Neural cell (in vitro differentiated cells): ENCODE data around the gene RAP2A. TPM values are rescaled to one million over a fixed set of nuclear protein-coding genes. Genes with fewer than 3 reads are reported as not detected.

Experiments used
- H2AFZ ChIP-seq: fragments of 200-600, 300-800 bp; sonication (generic), shearing (Covaris generic); 2 replicates; pipeline ENCODE4 v1.6.0; 2014; ENCODE audit warnings: low read depth, mild to moderate bottlenecking, antibody characterized with exemption, low read length, moderate library complexity
- H3F3A ChIP-seq: fragments of 200-600 bp; shearing (Covaris generic); 2 replicates; pipeline ENCODE4 v1.6.1; 2016; ENCODE audit warnings: mild to moderate bottlenecking, moderate library complexity, mixed read lengths, antibody characterized with exemption, low read length; ENCODE audit not compliant: insufficient read depth, poor library complexity, severe bottlenecking
- H3K27ac ChIP-seq: fragments of 200-600, 300-800 bp; sonication (generic), shearing (Covaris generic); 2 replicates; pipeline ENCODE4 v1.5.1; 2014; ENCODE audit warnings: mild to moderate bottlenecking, low read length, moderate library complexity
- H3K27me3 ChIP-seq: fragments of 300-800, 200-600 bp; sonication (generic), shearing (Covaris generic); 2 replicates; pipeline ENCODE4 v1.6.0; 2014; ENCODE audit warnings: mild to moderate bottlenecking, low read depth, low read length, moderate library complexity; ENCODE audit not compliant: insufficient read depth
- H3K36me3 ChIP-seq: fragments of 300-800, 200-600 bp; sonication (generic), shearing (Covaris generic); 2 replicates; pipeline ENCODE4 v1.5.1; 2014; ENCODE audit warnings: mild to moderate bottlenecking, antibody characterized with exemption, low read length, moderate library complexity; ENCODE audit not compliant: insufficient read depth
- H3K4me2 ChIP-seq: fragments of 300-800, 200-600 bp; sonication (generic), shearing (Covaris generic); 2 replicates; pipeline ENCODE4 v1.6.0; 2014; ENCODE audit warnings: mild to moderate bottlenecking, low read length
- H3K4me3 ChIP-seq: fragments of 300-800, 200-600 bp; sonication (generic), shearing (Covaris generic); 2 replicates; pipeline ENCODE4 v1.5.1; 2014; ENCODE audit warnings: mild to moderate bottlenecking, low read length, moderate library complexity
- H3K79me2 ChIP-seq: fragments of 200-600 bp; shearing (Covaris generic); replicated peaks from 2 replicates; pipeline ENCODE4 v1.6.0; 2014; ENCODE audit warnings: mild to moderate bottlenecking, low read length, moderate library complexity; ENCODE audit not compliant: insufficient read depth
- H3K9ac ChIP-seq: fragments of 300-800, 200-600 bp; sonication (generic), shearing (Covaris generic); 2 replicates; pipeline ENCODE4 v1.6.1; 2016; ENCODE audit warnings: mild to moderate bottlenecking, low read length, mixed read lengths
- H3K9me2 ChIP-seq: fragments of 200-600 bp; shearing (Covaris generic); 2 replicates; pipeline ENCODE4 v1.6.1; 2016; ENCODE audit warnings: mild to moderate bottlenecking, low read length, mixed read lengths; ENCODE audit not compliant: insufficient read depth
- H3K9me3 ChIP-seq: fragments of 200-600, 300-800 bp; sonication (generic), shearing (Covaris generic); 2 replicates; pipeline ENCODE4 v1.6.1; 2016; ENCODE audit warnings: mild to moderate bottlenecking, mixed run types, low read length, moderate library complexity, mixed read lengths
- H4K20me1 ChIP-seq: fragments of 200-600 bp; shearing (Covaris generic); 2 replicates; pipeline ENCODE4 v1.6.1; 2016; ENCODE audit warnings: mild to moderate bottlenecking, mixed run types; ENCODE audit not compliant: insufficient read depth
- CTCF ChIP-seq: fragments of 450-650 bp; IDR thresholded peaks from 2 replicates; pipeline ENCODE4 v1.5.1; 2014; ENCODE audit warnings: antibody characterized with exemption, mild to moderate bottlenecking, moderate library complexity; ENCODE audit not compliant: poor library complexity, severe bottlenecking
- EP300 ChIP-seq: fragments of 450-650 bp; conservative IDR thresholded peaks from 2 replicates; pipeline ENCODE4 v1.6.1; 2014; ENCODE audit warnings: antibody characterized with exemption, mild to moderate bottlenecking, moderate library complexity; ENCODE audit not compliant: poor library complexity, severe bottlenecking
- EZH2 ChIP-seq: fragments of 200-600, 300-800 bp; shearing (Covaris generic), sonication (generic); IDR thresholded peaks from 2 replicates; pipeline ENCODE4 v1.6.1; 2014; ENCODE audit warnings: antibody characterized with exemption, low read length, borderline replicate concordance, mild to moderate bottlenecking; ENCODE audit not compliant: insufficient read depth, poor library complexity, severe bottlenecking
- MXI1 ChIP-seq: fragments of 450-650 bp; conservative IDR thresholded peaks from 2 replicates; pipeline ENCODE4 v1.6.1; 2014; ENCODE audit warnings: antibody characterized with exemption, mild to moderate bottlenecking; ENCODE audit not compliant: poor library complexity, severe bottlenecking
- POLR2AphosphoS5 ChIP-seq: IDR thresholded peaks from 2 replicates; pipeline ENCODE4 v1.6.1; 2012
- RAD21 ChIP-seq: fragments of 450-650 bp; conservative IDR thresholded peaks from 2 replicates; pipeline ENCODE4 v1.6.1; 2014; ENCODE audit warnings: antibody characterized with exemption, mild to moderate bottlenecking, moderate library complexity
- REST ChIP-seq: IDR thresholded peaks from 2 replicates; pipeline ENCODE4 v1.6.1; 2012; ENCODE audit warnings: borderline replicate concordance
- SMC3 ChIP-seq: fragments of 450-650 bp; conservative IDR thresholded peaks from 2 replicates; pipeline ENCODE4 v1.6.1; 2014; ENCODE audit warnings: antibody characterized with exemption, mild to moderate bottlenecking, moderate library complexity; ENCODE audit not compliant: poor library complexity
- TAF1 ChIP-seq: IDR thresholded peaks from 2 replicates; pipeline ENCODE4 v1.6.1; 2012; ENCODE audit warnings: low read depth
- polyA plus RNA-seq: library from polyadenylated mRNA; depleted of rRNA; stranded (reverse); fragments of >200 nt; gene quantifications from 2 replicates; pipeline ENCODE4 v1.2.3, GENCODE V29; 2014

The RAP2A gene
- polyA plus RNA-seq, 1 donor from 2014 or later, result 55.3 TPM

- Histone ChIP-seq H2AFZ (no peak overlapping the region), H4K20me1 (no peaks in the 10 kb centered on the region), H3K27me3 (no peaks in the 10 kb centered on the region), H3K4me3 (no peak overlapping the region), H3K36me3 (no peaks in the 10 kb centered on the region), H3K9me3 (no peaks in the 10 kb centered on the region), H3F3A (no peaks in the 10 kb centered on the region), H3K4me2 (no peak overlapping the region), H3K9ac (no peak overlapping the region), H3K9me2 (no peaks in the 10 kb centered on the region), H3K79me2 (no peaks in the 10 kb centered on the region), H3K27ac (no peak overlapping the region)
- TF ChIP-seq CTCF (no peak), SMC3 (no peak), EP300 (no peak), TAF1 (no peak), REST (no peak), MXI1 (no peak), RAD21 (no peak), POLR2AphosphoS5 (no peak), EZH2 (no peak)
These were observed 11.6 kb upstream of the RAP2A start for GRCh38 chr13:97422118-97423054.

- no peak overlapping the region for H3K4me2 ChIP-seq
- no peak overlapping the region for H2AFZ ChIP-seq
- no peak overlapping the region for H3K27ac ChIP-seq
- H3K4me3 ChIP-seq, result no peak overlapping the region
- H3K9ac ChIP-seq, result no peak overlapping the region
- H3K9me2 ChIP-seq, result no peaks in the 10 kb centered on the region
- no peaks in the 10 kb centered on the region for H3K9me3 ChIP-seq
- no peaks in the 10 kb centered on the region for H4K20me1 ChIP-seq
- no peak for TF ChIP-seq RAD21
- no peak for TF ChIP-seq CTCF
- TF ChIP-seq EZH2, result no peak
- TF ChIP-seq REST, result no peak
- TF ChIP-seq MXI1, result no peak
- H3F3A ChIP-seq, result no peaks in the 10 kb centered on the region
- H3K27me3 ChIP-seq, result no peaks in the 10 kb centered on the region
- H3K79me2 ChIP-seq, result no peaks in the 10 kb centered on the region
- H3K36me3 ChIP-seq, result no peaks in the 10 kb centered on the region
These were observed 10.5 kb upstream of the RAP2A start for GRCh38 chr13:97423300-97424045.
